HepG2 (cell line): ENCODE measurements around the gene KRTAP5-6. TPM values are rescaled to one million over a fixed set of nuclear protein-coding genes. Genes with fewer than 3 reads are reported as not detected.

Experiments used
- CBX1 ChIP-seq: IDR thresholded peaks from one replicate; pipeline ENCODE4 v1.6.1; 2016; ENCODE audit warnings: antibody characterized with exemption, low read depth
- KAT8 ChIP-seq: IDR thresholded peaks from 2 replicates; pipeline ENCODE4 v1.6.1; 2016; ENCODE audit warnings: missing genetic modification reagents, missing compliant biosample characterization
- KLF15 ChIP-seq: sonication (generic); formaldehyde crosslinking; IDR thresholded peaks from 2 replicates; pipeline ENCODE4 v1.8.1; 2023; ENCODE audit warnings: borderline replicate concordance, mild to moderate bottlenecking, inconsistent platforms, missing genetic modification reagents, mixed read lengths
- SIX4 ChIP-seq: sonication (generic); formaldehyde crosslinking; IDR thresholded peaks from 2 replicates; pipeline ENCODE4 v1.4.0; 2020; ENCODE audit warnings: missing genetic modification reagents
- SRSF4 ChIP-seq: fragments of 200-400 bp; formaldehyde crosslinking; IDR thresholded peaks from one replicate; pipeline ENCODE4 v1.6.1; 2018; ENCODE audit warnings: mild to moderate bottlenecking, low read depth, low read length, moderate library complexity; ENCODE audit not compliant: poor library complexity, severe bottlenecking
- THAP11 ChIP-seq: IDR thresholded peaks from 2 replicates; pipeline ENCODE4 v1.6.1; 2016; ENCODE audit warnings: missing biosample characterization, missing genetic modification reagents
- ZC3H13 ChIP-seq: sonication (generic); formaldehyde crosslinking; IDR thresholded peaks from 2 replicates; pipeline ENCODE4 v1.8.1; 2023; ENCODE audit warnings: mild to moderate bottlenecking, missing genetic modification reagents, moderate library complexity
- ZFY ChIP-seq: sonication (generic); formaldehyde crosslinking; IDR thresholded peaks from 2 replicates; pipeline ENCODE4 v1.4.0; 2020; ENCODE audit warnings: missing genetic modification reagents
- ZNF138 ChIP-seq: sonication (generic); formaldehyde crosslinking; IDR thresholded peaks from 2 replicates; pipeline ENCODE4 v1.5.0; 2020; ENCODE audit warnings: mild to moderate bottlenecking, low read depth, missing genetic modification reagents
- ZNF567 ChIP-seq: sonication (generic); formaldehyde crosslinking; IDR thresholded peaks from 2 replicates; pipeline ENCODE4 v1.8.1; 2023; ENCODE audit warnings: mild to moderate bottlenecking, missing genetic modification reagents, borderline replicate concordance
- polyA plus RNA-seq, 8 experiments: library from polyadenylated mRNA; depleted of rRNA in 3 of 8; stranded (reverse) in 7 of 8; unstranded in 1 of 8; fragments of >200 nt; fragmentation: Illumina TruSeq in 4 of 8; extraction: Trizol in 4 of 8; gene quantifications; 2 replicates each; pipeline versions ENCODE4 v1.2.1 to v1.2.3, GENCODE V29; 2011 to 2016; ENCODE audit warnings: low read depth in 4 of 8, missing spikeins in 1 of 8, mixed read lengths in 1 of 8; ENCODE audit not compliant: insufficient read depth in 1 of 8
- total RNA-seq, 5 experiments: library from RNA; depleted of rRNA; stranded (reverse); fragments of >200 nt; fragmentation: Illumina TruSeq; extraction: Trizol; gene quantifications; 2 replicates each; pipeline ENCODE4 v1.2.3, GENCODE V29; 2016; ENCODE audit warnings: low read depth in 1 of 5
- TF ChIP-seq, protein P1 (sequence below): sonication (generic); formaldehyde crosslinking; conservative IDR thresholded peaks from 2 replicates; pipeline ENCODE4 v1.4.0; 2020; ENCODE audit warnings: missing genetic modification reagents
- TF ChIP-seq, protein P2 (sequence below): sonication (generic); formaldehyde crosslinking; IDR thresholded peaks from 2 replicates; pipeline ENCODE4 v1.5.1; 2020; ENCODE audit warnings: missing genetic modification reagents, mild to moderate bottlenecking, borderline replicate concordance
- TF ChIP-seq, protein P3 (sequence below), 2 experiments: IDR thresholded peaks; 2 replicates each; pipeline ENCODE4 v1.6.1; 2011 to 2012; ENCODE audit warnings: low read length in 2 of 2, borderline replicate concordance in 1 of 2, low read depth in 1 of 2, mild to moderate bottlenecking in 1 of 2, moderate library complexity in 1 of 2
- TF ChIP-seq, protein P4 (sequence below): sonication (generic); formaldehyde crosslinking; IDR thresholded peaks from 2 replicates; pipeline ENCODE4 v1.9.0; 2022; ENCODE audit warnings: low read depth, missing genetic modification reagents
- TF ChIP-seq, protein P5 (sequence below): IDR thresholded peaks from 2 replicates; pipeline ENCODE4 v1.4.0; 2020; ENCODE audit warnings: mild to moderate bottlenecking, missing genetic modification reagents

Gene KRTAP5-6
- total and polyA plus RNA-seq, 2 of the 13 experiments (the other 11 are each of a cell fraction or from before 2014, with no cell fraction given): not detected

DNA sequence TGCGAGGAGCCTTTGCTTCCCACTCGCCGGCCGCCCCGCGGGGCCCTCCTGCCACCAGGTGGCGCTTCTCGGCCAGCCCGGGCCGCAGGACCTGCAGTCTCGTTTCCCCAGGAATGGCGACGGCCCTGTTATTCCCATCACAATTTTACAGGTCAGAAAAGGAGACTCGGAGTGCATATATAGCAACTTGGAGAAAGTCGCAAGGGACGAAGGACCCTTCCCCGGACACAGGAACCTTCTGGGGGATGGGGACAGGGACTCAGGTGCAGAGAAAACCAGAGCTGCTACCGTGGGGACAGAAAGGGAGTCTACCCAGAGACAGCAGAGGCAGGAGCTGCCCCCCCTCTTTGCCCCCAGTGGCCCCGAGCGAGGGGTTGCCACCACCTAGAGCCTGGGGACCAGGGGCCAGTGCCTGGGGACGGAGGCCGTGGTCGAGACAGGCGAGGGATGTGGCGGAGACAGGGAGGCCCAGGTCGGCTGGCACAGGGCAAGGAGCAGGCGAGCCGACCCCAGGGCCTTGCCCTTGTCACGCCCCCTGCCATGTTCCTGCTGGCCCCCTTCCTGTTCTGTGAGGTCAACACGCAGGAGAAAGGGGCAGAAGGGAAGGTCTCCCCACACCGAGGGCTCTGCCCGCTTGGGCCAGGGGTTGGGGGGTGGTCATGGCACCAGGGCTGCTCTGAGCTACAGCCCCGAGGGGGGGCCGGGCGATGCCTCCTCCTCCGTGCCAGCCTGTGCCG is 3.5 kb upstream of the KRTAP5-6 start (continued):
- TF ChIP-seq, protein P1, sequence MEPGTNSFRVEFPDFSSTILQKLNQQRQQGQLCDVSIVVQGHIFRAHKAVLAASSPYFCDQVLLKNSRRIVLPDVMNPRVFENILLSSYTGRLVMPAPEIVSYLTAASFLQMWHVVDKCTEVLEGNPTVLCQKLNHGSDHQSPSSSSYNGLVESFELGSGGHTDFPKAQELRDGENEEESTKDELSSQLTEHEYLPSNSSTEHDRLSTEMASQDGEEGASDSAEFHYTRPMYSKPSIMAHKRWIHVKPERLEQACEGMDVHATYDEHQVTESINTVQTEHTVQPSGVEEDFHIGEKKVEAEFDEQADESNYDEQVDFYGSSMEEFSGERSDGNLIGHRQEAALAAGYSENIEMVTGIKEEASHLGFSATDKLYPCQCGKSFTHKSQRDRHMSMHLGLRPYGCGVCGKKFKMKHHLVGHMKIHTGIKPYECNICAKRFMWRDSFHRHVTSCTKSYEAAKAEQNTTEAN (CRISPR knock-in tag): no peak
- TF ChIP-seq ZNF567 (CRISPR knock-in tag) (no peak), SIX4 (CRISPR knock-in tag) (no peak), ZC3H13 (CRISPR knock-in tag) (no peak; the same call in 1 of the 2 replicates), ZNF138 (CRISPR knock-in tag) (no peak), KLF15 (CRISPR knock-in tag) (no peak), CBX1 (peak; percentile 9), KAT8 (CRISPR knock-in tag) (no peak; the same call in 1 of the 2 replicates), ZFY (CRISPR knock-in tag) (peak; percentile 66), THAP11 (CRISPR knock-in tag) (0 out of 2 replicates have a peak, but pooled peaks have one; percentile 29), SRSF4 (no peak)
- TF ChIP-seq, protein P2, sequence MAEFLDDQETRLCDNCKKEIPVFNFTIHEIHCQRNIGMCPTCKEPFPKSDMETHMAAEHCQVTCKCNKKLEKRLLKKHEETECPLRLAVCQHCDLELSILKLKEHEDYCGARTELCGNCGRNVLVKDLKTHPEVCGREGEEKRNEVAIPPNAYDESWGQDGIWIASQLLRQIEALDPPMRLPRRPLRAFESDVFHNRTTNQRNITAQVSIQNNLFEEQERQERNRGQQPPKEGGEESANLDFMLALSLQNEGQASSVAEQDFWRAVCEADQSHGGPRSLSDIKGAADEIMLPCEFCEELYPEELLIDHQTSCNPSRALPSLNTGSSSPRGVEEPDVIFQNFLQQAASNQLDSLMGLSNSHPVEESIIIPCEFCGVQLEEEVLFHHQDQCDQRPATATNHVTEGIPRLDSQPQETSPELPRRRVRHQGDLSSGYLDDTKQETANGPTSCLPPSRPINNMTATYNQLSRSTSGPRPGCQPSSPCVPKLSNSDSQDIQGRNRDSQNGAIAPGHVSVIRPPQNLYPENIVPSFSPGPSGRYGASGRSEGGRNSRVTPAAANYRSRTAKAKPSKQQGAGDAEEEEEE: 0 out of 2 replicates have a peak, but pooled peaks have one; percentile 62
- TF ChIP-seq, protein P3, sequence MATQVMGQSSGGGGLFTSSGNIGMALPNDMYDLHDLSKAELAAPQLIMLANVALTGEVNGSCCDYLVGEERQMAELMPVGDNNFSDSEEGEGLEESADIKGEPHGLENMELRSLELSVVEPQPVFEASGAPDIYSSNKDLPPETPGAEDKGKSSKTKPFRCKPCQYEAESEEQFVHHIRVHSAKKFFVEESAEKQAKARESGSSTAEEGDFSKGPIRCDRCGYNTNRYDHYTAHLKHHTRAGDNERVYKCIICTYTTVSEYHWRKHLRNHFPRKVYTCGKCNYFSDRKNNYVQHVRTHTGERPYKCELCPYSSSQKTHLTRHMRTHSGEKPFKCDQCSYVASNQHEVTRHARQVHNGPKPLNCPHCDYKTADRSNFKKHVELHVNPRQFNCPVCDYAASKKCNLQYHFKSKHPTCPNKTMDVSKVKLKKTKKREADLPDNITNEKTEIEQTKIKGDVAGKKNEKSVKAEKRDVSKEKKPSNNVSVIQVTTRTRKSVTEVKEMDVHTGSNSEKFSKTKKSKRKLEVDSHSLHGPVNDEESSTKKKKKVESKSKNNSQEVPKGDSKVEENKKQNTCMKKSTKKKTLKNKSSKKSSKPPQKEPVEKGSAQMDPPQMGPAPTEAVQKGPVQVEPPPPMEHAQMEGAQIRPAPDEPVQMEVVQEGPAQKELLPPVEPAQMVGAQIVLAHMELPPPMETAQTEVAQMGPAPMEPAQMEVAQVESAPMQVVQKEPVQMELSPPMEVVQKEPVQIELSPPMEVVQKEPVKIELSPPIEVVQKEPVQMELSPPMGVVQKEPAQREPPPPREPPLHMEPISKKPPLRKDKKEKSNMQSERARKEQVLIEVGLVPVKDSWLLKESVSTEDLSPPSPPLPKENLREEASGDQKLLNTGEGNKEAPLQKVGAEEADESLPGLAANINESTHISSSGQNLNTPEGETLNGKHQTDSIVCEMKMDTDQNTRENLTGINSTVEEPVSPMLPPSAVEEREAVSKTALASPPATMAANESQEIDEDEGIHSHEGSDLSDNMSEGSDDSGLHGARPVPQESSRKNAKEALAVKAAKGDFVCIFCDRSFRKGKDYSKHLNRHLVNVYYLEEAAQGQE (IDR thresholded peaks at IDR 0.05; ENCODE audit: borderline replicate concordance in 1 of 2, low read depth in 1 of 2, low read length in 2 of 2): no peak; a peak in 1 of 4 replicates
- TF ChIP-seq, protein P4, sequence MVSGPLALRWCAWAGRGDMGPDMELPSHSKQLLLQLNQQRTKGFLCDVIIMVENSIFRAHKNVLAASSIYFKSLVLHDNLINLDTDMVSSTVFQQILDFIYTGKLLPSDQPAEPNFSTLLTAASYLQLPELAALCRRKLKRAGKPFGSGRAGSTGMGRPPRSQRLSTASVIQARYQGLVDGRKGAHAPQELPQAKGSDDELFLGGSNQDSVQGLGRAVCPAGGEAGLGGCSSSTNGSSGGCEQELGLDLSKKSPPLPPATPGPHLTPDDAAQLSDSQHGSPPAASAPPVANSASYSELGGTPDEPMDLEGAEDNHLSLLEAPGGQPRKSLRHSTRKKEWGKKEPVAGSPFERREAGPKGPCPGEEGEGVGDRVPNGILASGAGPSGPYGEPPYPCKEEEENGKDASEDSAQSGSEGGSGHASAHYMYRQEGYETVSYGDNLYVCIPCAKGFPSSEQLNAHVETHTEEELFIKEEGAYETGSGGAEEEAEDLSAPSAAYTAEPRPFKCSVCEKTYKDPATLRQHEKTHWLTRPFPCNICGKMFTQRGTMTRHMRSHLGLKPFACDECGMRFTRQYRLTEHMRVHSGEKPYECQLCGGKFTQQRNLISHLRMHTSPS (CRISPR knock-in tag): peak; percentile 85; the same call in 1 of the 2 replicates
- TF ChIP-seq, protein P5, sequence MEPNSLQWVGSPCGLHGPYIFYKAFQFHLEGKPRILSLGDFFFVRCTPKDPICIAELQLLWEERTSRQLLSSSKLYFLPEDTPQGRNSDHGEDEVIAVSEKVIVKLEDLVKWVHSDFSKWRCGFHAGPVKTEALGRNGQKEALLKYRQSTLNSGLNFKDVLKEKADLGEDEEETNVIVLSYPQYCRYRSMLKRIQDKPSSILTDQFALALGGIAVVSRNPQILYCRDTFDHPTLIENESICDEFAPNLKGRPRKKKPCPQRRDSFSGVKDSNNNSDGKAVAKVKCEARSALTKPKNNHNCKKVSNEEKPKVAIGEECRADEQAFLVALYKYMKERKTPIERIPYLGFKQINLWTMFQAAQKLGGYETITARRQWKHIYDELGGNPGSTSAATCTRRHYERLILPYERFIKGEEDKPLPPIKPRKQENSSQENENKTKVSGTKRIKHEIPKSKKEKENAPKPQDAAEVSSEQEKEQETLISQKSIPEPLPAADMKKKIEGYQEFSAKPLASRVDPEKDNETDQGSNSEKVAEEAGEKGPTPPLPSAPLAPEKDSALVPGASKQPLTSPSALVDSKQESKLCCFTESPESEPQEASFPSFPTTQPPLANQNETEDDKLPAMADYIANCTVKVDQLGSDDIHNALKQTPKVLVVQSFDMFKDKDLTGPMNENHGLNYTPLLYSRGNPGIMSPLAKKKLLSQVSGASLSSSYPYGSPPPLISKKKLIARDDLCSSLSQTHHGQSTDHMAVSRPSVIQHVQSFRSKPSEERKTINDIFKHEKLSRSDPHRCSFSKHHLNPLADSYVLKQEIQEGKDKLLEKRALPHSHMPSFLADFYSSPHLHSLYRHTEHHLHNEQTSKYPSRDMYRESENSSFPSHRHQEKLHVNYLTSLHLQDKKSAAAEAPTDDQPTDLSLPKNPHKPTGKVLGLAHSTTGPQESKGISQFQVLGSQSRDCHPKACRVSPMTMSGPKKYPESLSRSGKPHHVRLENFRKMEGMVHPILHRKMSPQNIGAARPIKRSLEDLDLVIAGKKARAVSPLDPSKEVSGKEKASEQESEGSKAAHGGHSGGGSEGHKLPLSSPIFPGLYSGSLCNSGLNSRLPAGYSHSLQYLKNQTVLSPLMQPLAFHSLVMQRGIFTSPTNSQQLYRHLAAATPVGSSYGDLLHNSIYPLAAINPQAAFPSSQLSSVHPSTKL (CRISPR knock-in tag): peak; percentile 24; the same call in 1 of the 2 replicates
